GM12865 (cell line): ENCODE data around the gene TPTE2.

Experiments
- DNase-seq: peaks from one replicate; pipeline ENCODE4 v3.0.0; 2010; ENCODE audit warnings: low read depth
- H3K4me3 ChIP-seq: 2 replicates; pipeline ENCODE4 v1.5.1; 2011; ENCODE audit warnings: mild to moderate bottlenecking, low read depth, low read length, control low read depth
- CTCF ChIP-seq: IDR thresholded peaks from 2 replicates; pipeline ENCODE4 v1.5.1; 2011; ENCODE audit warnings: low read length, control low read depth, low read depth, inconsistent platforms; ENCODE audit not compliant: insufficient read depth; ENCODE audit errors: missing control alignments

TPTE2 gene

GRCh38 chr13:19597523-19597922 lies 36.2 kb upstream of the TPTE2 start:
- TF ChIP-seq CTCF: no peak
- no peak overlapping the region for H3K4me3 ChIP-seq
- DNase-seq: no peak

GRCh38 chr13:19596960-19597361 lies 35.6 kb upstream of the TPTE2 start:
- TF ChIP-seq CTCF: no peak
- no peak overlapping the region for H3K4me3 ChIP-seq

GRCh38 chr13:19596086-19596485 lies 34.8 kb upstream of the TPTE2 start:
- no peak for TF ChIP-seq CTCF
- no peak overlapping the region for H3K4me3 ChIP-seq
- DNase-seq: no peak

More at GRCh38 chr13:19596960-19597361, 35.6 kb upstream of the TPTE2 start:
- no peak for DNase-seq

- no peak for TF ChIP-seq CTCF
- no peak for DNase-seq
- H3K4me3 ChIP-seq: no peak overlapping the region
Measured at GRCh38 chr13:19592657-19593180, 31.4 kb upstream of the TPTE2 start.

GRCh38 chr13:19591864-19592263 lies 30.5 kb upstream of the TPTE2 start:
- DNase-seq: no peak
- H3K4me3 ChIP-seq: no peak overlapping the region
- TF ChIP-seq CTCF: no peak

- no peak for DNase-seq
- H3K4me3 ChIP-seq: no peak overlapping the region
- no peak for TF ChIP-seq CTCF
Measured at GRCh38 chr13:19590423-19590822, 29.1 kb upstream of the TPTE2 start.

- no peak for DNase-seq
- TF ChIP-seq CTCF: no peak
- no peak overlapping the region for H3K4me3 ChIP-seq
Measured at GRCh38 chr13:19589312-19589711, 28.0 kb upstream of the TPTE2 start.
